Middle frontal gyrus (tissue), 1 donor: ENCODE measurements around the gene MAP2K1.
"Not testable (repeated sequence)": the region's sequence is repeated elsewhere in the genome, so short reads cannot be mapped to it uniquely, and the experiment has no call there.

Experiments used
- DNase-seq: peaks from one replicate; pipeline ENCODE4 v3.0.0-alpha.2; 2015; ENCODE audit warnings: low spot score; ENCODE audit errors: extremely low spot score

The MAP2K1 gene

GRCh38 chr15:66393037-66393436 lies 6.3 kb downstream of the MAP2K1 start:
- DNase-seq, result not testable (repeated sequence)

- no peak for DNase-seq
These were observed 7.8 kb downstream of the MAP2K1 start for GRCh38 chr15:66394472-66394871.

GRCh38 chr15:66394915-66395314 lies 8.2 kb downstream of the MAP2K1 start:
- DNase-seq, result no peak

GRCh38 chr15:66399276-66399675 lies 12.6 kb downstream of the MAP2K1 start:
- DNase-seq, result no peak

- no peak for DNase-seq
These were observed 13.7 kb downstream of the MAP2K1 start for GRCh38 chr15:66400351-66400774.

- DNase-seq, result no peak
These were observed 14.7 kb downstream of the MAP2K1 start for GRCh38 chr15:66401130-66402021.

GRCh38 chr15:66402761-66403284 lies 16.1 kb downstream of the MAP2K1 start:
- no peak for DNase-seq

GRCh38 chr15:66403323-66403722 lies 16.6 kb downstream of the MAP2K1 start:
- no peak for DNase-seq

GRCh38 chr15:66404122-66404521 lies 17.4 kb downstream of the MAP2K1 start:
- DNase-seq, result no peak

GRCh38 chr15:66404532-66404931 lies 17.8 kb downstream of the MAP2K1 start:
- DNase-seq, result no peak

GRCh38 chr15:66405007-66405406 lies 18.3 kb downstream of the MAP2K1 start:
- DNase-seq, result no peak

GRCh38 chr15:66405615-66406014 lies 18.9 kb downstream of the MAP2K1 start:
- DNase-seq, result no peak

GRCh38 chr15:66408254-66408653 lies 21.5 kb downstream of the MAP2K1 start:
- DNase-seq, result no peak

GRCh38 chr15:66408675-66409282 lies 22.1 kb downstream of the MAP2K1 start:
- DNase-seq, result no peak

- DNase-seq, result no peak
These were observed 22.9 kb downstream of the MAP2K1 start for GRCh38 chr15:66409565-66410108.

GRCh38 chr15:66411190-66411589 lies 24.5 kb downstream of the MAP2K1 start:
- no peak for DNase-seq

- no peak for DNase-seq
These were observed 25.5 kb downstream of the MAP2K1 start for GRCh38 chr15:66412220-66412619.

- DNase-seq, result no peak
These were observed 26.9 kb downstream of the MAP2K1 start for GRCh38 chr15:66413579-66413978.

GRCh38 chr15:66415360-66415759 lies 28.6 kb downstream of the MAP2K1 start:
- DNase-seq, result no peak

GRCh38 chr15:66417736-66418135 lies 31.0 kb downstream of the MAP2K1 start:
- DNase-seq, result no peak

- no peak for DNase-seq
These were observed 32.8 kb downstream of the MAP2K1 start for GRCh38 chr15:66419471-66419870.

- DNase-seq, result no peak
These were observed 35.6 kb downstream of the MAP2K1 start for GRCh38 chr15:66422347-66422746.
